Stimulated activated CD8-positive, alpha-beta memory T cell treated with anti-CD3 and anti-CD28 coated beads, Interleukin-12 subunit alpha, Interleukin-12 subunit beta, amount 100 ng/mL, for 1 hour (primary cell): ENCODE data around the gene REC114.
"Not testable (repeated sequence)": the region's sequence is repeated elsewhere in the genome, so short reads cannot be mapped to it uniquely, and the experiment has no call there.

Experiments used
- DNase-seq: peaks from one replicate; pipeline ENCODE4 v3.0.0-alpha.2; 2020; ENCODE audit warnings: low read depth

The REC114 gene

DNA sequence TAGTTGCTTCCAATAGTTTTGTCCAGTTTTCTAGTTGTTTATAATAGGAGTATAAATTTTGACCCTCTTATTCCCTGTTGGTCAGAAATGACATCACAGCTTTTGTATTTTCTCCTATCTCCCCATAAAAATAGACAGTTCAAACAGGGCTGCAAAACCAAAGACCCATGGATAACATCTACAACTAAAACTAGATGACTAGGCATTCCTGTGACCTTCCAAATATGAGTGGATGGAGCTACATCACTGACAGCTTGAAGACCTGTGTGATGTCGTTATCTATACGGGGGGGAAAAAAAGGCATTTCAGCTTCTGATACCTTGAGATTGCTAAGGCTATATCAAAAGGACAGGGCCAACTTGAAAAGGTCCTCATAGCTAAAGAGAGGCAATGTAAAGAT is 84.6 kb downstream of the REC114 start:
- DNase-seq: no peak

DNA sequence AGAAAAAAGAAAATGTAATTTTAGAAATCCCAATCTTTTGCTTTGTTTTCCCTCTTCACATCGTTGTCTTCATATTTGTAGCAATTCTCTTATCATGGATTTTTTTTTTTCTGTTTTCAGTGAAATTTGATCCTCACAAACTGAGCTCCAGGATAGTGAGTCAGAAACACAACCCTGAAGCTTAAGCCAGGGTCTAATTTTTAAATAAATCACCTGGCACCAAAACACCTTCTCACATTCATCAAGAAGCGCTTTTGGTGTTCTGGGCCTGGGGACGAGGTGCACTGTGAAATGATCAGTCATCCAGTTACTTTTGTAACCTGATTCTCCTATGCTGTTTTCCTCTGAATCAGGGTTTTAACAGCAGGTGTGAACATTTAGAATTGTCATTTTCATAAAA is 87.7 kb downstream of the REC114 start:
- DNase-seq: no peak

GRCh38 chr15:73538123-73538522 is 95.2 kb downstream of the REC114 start:
- no peak for DNase-seq

DNA sequence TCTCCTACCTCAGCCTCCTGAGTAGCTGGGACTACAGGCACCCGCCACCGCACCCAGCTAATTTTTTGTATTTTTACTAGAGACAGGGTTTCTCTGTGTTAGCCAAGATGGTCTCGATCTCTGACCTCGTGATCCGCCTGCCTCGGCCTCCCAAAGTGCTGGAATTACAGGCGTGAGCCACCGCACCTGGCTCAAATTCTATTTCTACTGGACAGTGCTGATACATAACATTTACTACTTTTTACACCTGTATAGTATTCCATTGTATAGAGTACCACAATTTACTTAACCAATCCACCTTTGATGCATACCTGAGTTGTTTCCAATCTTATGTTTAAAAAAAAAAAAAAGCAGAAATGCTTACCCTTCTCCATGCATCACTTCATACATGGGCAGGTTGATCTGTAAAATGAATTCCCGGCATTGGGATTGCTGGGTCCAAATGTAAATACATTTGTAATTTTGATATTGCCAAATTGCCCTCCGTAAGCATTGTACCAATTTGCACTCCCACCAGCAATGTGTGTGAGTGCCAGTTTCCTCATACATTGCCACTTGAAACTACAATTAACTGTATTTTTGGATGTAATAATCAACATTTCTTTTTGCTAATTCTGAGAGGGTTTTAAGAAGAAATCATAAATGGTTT is 95.7 kb downstream of the REC114 start:
- no peak for DNase-seq

GRCh38 chr15:73539212-73540128 is 96.5 kb downstream of the REC114 start:
- no peak for DNase-seq

GRCh38 chr15:73540161-73540560 is 97.2 kb downstream of the REC114 start:
- DNase-seq: no peak

GRCh38 chr15:73541479-73541878 is 98.5 kb downstream of the REC114 start:
- DNase-seq: no peak

- not testable (repeated sequence) for DNase-seq
These were observed 106.0 kb downstream of the REC114 start for GRCh38 chr15:73548925-73549324.

- DNase-seq: no peak
These were observed 107.2 kb downstream of the REC114 start for GRCh38 chr15:73550190-73550589.

DNA sequence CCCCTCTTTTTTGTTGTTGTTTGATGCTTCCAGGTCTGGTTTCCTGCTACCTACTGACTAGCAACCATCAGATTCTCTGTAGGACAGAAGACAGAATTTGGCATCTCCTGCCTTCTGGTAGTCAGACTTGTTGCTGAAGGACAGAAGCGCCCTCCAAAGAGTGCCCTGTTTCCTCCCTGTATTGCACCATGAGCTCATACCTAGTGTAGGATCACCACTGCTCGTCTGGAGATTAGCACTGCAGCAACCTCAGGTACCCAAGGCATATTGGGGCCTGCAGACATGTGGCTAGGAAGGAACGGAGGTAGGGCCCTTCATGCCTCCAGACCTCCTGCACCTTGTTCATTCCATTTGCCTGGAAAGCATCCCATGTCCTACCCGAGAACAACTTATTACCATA is 112.1 kb downstream of the REC114 start:
- DNase-seq: no peak

DNA sequence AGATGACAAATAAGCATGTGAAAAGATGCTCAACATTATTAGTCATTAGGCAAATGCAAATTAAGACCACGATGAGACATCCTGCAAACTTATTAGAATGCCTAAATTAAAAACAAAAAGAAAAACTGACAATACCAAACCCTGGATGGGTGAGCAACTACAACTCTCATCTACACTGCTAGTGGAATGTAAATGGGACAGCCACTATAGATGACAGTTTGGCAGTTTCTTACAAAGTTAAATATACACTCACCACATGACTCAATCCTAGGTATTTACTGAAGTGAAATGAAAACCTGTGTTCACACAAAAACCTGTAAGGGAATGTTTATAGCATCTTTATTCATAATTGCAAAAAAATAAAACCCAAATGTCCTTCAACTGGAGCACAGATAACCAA is 115.6 kb downstream of the REC114 start:
- DNase-seq: no peak

DNA sequence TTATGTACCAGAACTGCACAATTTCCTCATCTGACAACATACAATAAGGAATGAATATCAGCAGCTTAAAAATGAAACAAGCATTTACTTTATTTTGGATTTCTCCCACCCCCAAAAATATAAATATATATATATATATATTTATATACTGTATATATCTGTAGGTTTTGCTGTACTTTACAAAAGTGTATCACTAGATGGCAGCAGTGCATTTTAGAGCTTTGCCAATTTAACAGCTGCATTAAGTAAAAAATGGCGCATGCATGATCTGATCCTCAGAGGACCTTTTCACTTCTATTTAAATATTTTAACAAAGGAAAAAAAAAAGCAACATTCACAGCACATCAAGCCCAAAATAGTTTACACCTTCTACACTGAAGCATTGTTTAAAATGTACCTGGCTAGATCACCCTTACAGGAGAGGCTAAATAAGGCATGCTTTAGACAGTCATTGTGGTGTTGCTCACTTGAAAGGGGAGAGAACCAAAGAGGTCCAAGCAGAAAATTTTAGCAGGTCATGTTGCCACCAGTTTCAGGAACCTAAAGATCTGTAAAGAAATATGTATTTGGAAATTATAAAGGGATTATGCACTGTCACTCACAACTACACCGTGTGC is 117.6 kb downstream of the REC114 start:
- DNase-seq: no peak

- no peak for DNase-seq
These were observed 121.3 kb downstream of the REC114 start for GRCh38 chr15:73564255-73564654.

GRCh38 chr15:73567020-73567419 is 124.1 kb downstream of the REC114 start:
- DNase-seq: no peak

GRCh38 chr15:73568564-73569280 is 125.8 kb downstream of the REC114 start:
- no peak for DNase-seq

DNA sequence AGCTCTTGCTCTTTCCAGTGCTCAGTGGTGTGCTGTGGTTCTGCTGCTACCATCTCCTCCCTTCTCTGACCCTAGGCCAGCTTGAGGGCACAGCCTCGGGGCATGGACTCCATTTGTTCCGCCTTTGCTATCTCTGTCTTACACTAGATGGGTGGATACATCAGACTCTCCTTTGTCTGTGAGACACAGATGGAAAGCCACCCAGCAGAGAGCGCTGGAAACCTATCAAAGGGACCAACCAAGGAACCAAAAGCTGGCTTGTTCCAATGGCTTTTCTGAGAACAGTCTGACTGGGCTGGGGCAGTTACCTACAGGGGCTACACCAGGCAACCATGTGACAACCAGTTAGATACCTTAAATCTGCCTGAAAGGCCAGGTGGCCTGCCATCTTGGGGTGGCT is 126.4 kb downstream of the REC114 start:
- DNase-seq: no peak

GRCh38 chr15:73570355-73571032 is 127.5 kb downstream of the REC114 start:
- no peak for DNase-seq

GRCh38 chr15:73571346-73571745 is 128.4 kb downstream of the REC114 start:
- DNase-seq: no peak

GRCh38 chr15:73572296-73572695 is 129.3 kb downstream of the REC114 start:
- DNase-seq: no peak

GRCh38 chr15:73573037-73573436 is 130.1 kb downstream of the REC114 start:
- DNase-seq: no peak

DNA sequence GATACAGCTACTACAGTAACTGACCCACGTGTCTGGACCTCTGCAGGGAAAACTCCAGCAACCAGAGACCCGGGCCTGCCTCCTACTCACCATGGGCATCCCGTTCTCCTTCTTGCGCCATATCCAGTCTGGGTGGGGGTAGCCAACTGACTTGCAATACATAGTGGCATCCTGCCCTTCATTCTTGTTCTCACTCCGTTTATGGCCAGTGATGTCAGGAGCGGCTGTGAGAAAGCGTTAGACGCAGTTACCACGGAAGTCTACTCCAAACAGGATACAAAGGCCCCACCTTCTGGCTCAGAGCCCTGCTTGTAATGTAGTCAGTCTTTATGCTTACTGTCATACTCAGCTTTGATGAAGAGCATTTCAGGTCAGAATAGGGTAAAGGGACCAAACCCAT is 130.6 kb downstream of the REC114 start:
- DNase-seq: no peak
